Germinal center (tissue), 1 donor: ENCODE measurements around the gene NT5DC4.
A peak's percentile ranks its signal among the peaks of the same experiment; 100 is the strongest.

Experiments
- DNase-seq: peaks from one replicate; pipeline ENCODE4 v3.0.0; 2012; ENCODE audit warnings: mixed read lengths, low spot score

NT5DC4 gene

GRCh38 chr2:112723547-112723940 lies 2.7 kb downstream of the NT5DC4 start:
- no peak for DNase-seq

GRCh38 chr2:112723995-112724394 lies 3.2 kb downstream of the NT5DC4 start:
- DNase-seq = no peak

GRCh38 chr2:112724591-112725525 lies 4.0 kb downstream of the NT5DC4 start:
- DNase-seq = no peak

GRCh38 chr2:112725545-112726457 lies 5.0 kb downstream of the NT5DC4 start:
- no peak for DNase-seq

- peak; percentile 94 for DNase-seq
These were observed 5.8 kb downstream of the NT5DC4 start for GRCh38 chr2:112726487-112727190.

GRCh38 chr2:112727276-112728028 lies 6.6 kb downstream of the NT5DC4 start:
- no peak for DNase-seq

GRCh38 chr2:112728029-112728362 lies 7.2 kb downstream of the NT5DC4 start:
- no peak for DNase-seq

GRCh38 chr2:112728378-112729175 lies 7.8 kb downstream of the NT5DC4 start:
- DNase-seq = no peak

GRCh38 chr2:112730216-112730615 lies 9.4 kb downstream of the NT5DC4 start:
- no peak for DNase-seq

GRCh38 chr2:112730791-112731190 lies 10.0 kb downstream of the NT5DC4 start:
- DNase-seq = no peak

- DNase-seq = no peak
These were observed 10.7 kb downstream of the NT5DC4 start for GRCh38 chr2:112731479-112731878.

GRCh38 chr2:112733456-112733855 lies 12.6 kb downstream of the NT5DC4 start:
- no peak for DNase-seq

GRCh38 chr2:112733871-112734270 lies 13.1 kb downstream of the NT5DC4 start:
- DNase-seq = no peak

GRCh38 chr2:112737542-112738232 lies 16.9 kb downstream of the NT5DC4 start:
- no peak for DNase-seq

- no peak for DNase-seq
These were observed 19.7 kb downstream of the NT5DC4 start for GRCh38 chr2:112740527-112740926.

- DNase-seq = peak; percentile 78
These were observed 29.1 kb downstream of the NT5DC4 start for GRCh38 chr2:112749755-112750559.

GRCh38 chr2:112750560-112750843 lies 29.7 kb downstream of the NT5DC4 start:
- DNase-seq = no peak

GRCh38 chr2:112751451-112752197 lies 30.8 kb downstream of the NT5DC4 start:
- no peak for DNase-seq

- no peak for DNase-seq
These were observed 31.8 kb downstream of the NT5DC4 start for GRCh38 chr2:112752667-112753066.
